NCI-H2196 (cell line): ENCODE data around the gene IGSF22.

Experiments used
- DNase-seq: peaks from one replicate; lab custom pipeline; 2025; ENCODE audit not compliant: unreplicated experiment; lab: John Stamatoyannopoulos, UW

Gene IGSF22

GRCh38 chr11:18745251-18745650 lies 19.3 kb upstream of the IGSF22 start:
- no peak for DNase-seq

DNA sequence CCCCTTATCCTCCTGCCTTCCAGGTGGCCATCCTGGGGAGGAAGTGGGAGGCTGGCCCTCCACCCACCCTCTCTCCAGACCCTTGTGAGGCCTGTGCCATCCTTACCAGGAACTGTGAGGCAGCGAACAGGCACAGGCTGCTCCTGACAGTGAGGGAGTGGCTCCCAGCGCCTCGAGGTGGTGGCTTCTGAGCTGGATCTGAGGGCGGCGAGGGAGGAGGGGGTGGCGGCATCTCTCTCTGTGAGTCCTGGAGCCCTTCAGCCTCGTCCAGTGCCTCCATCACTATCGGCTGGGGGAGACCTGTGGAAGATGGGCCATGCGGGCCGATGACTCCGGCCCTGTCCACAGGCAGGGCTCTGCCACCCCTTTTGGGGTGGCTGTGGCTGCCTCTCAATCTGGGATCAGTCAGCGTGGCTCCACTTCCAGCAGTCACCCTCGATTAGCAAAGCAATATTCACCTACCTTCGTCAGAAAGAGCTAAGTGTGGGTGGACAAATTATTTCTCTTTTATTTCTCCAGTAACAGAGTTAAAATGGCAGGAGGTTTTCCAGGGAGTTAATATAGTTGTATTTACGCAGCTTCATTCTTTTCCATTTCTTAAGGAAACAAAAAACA lies 18.0 kb upstream of the IGSF22 start:
- no peak for DNase-seq

GRCh38 chr11:18743365-18743764 lies 17.4 kb upstream of the IGSF22 start:
- no peak for DNase-seq

- DNase-seq = no peak
Measured at GRCh38 chr11:18741783-18742182, 15.8 kb upstream of the IGSF22 start.

DNA sequence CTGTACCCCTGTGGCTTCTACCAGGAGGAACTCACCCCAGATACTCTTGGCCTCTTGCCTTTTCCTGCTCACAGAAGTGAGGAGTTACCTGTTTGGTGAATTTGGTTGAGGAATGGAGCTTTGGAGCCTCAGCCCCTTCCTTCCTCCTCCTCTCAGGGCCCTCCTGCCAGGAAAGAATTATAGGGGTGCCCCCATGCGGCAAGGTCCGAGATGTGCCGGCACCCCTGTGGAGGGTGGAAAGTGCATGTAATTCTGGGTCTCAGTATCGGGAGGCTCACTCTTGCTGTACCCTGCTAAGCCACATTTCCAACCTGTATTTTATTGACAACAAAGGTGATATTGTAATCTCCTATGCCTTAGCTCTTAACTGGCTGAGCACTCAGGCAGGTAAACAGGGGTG lies 13.7 kb upstream of the IGSF22 start:
- no peak for DNase-seq

DNA sequence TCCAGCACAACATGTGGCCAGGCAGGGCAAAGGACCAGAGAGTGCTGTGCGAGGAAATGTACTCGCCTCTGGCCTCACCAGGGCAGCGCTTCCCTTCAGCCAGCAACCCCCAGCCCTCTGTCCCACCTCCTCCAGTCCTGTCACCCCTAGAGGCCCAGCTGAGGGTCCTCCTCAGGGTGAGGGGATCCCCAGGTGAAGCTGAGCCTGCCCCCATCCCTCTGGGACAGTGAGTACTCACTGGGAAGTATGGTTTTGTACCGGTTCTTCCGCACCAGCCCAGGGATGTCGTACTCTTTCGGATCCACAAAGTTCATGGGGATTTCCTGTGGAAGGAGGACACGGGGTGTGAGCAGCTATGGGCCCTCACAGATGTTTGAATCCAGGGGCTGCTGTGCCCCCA lies 11.7 kb upstream of the IGSF22 start:
- no peak for DNase-seq

DNA sequence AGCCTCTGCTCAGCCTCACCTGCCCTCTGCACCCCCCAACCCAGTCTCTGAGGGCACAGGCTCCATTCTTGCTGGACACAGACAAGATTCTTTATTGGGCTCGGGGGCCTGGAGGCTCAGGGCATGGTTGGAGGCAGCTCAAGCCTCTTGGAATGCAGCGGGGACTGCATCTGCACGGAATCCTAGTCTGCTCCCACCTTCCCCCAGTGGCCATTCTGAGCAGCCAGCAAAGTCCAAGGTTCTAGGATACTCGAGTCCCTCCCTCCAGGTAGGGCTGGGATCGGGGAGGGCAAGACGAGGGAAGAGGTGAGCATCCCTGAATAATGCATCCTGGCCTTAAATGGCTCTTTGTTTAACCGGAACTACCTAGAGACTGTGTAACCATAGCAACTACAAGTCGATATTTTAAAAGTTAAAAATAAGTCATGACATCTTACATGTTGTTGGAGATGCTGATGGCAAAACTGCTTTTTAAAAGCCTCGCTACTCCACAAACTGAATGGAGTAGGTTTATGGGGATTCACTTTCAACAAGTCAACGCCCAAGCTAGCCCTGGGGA lies 10.7 kb upstream of the IGSF22 start:
- no peak for DNase-seq

- no peak for DNase-seq
Measured at GRCh38 chr11:18733202-18733601, 7.2 kb upstream of the IGSF22 start.

- DNase-seq = peak; percentile 51
Measured at GRCh38 chr11:18731949-18732821, 6.2 kb upstream of the IGSF22 start.

DNA sequence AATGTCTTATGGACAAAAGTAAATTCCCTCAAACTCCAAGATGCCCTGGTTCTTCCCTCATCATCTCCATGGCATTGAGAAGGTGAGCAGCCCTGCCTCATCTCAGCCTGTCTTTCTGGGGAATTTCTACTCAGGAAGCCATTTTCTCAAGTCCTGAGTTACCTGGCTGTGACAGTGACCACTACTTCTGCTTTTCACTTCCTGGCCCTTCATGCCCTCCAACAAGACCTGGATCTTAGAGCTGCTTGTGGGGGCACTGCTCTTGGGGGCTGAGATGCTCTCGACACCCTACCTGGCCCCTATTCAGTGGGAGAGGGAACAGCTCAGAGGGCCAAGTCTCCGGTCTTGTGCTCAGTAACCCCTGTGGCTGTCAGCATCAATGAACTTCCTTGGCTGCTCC lies 5.5 kb upstream of the IGSF22 start:
- DNase-seq = no peak

DNA sequence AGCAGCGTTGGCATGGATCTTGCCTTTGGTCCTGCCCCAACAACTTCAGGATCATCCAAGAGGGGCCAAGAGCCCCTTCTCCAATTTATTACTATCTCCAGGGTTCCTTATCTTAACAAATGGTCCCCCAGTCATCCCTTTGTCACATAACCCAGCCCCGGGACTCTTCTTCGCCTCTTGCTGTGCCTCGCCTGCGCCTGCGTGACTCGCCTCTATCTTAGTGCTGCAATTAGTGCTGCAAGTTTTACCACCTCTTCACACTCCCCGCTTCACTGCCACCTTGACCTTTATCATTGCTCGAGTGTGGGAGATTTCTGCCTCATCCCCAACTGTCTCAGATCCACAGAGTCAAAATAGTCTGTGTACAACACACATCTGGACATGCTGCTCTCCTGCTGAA lies 4.0 kb upstream of the IGSF22 start:
- no peak for DNase-seq

DNA sequence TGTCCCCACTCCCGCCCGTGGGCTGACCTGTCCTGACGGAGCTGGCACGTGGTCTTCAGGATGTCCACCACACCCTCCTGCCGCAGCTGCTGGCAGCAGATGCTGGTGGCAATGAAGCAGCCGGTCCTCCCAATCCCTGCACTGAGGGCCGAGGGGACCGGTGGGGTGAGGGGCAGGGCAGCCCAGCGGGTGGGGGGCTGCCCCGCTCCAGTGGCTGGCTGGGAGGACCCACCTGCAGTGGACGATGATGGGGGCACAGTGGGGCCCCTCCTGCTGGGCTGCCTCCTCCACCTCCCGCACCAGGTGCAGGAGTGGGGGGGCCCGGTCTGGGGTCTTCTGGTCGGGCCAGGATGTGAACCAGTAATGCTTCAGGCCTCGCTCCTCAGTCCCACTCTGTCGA lies 3.4 kb upstream of the IGSF22 start:
- DNase-seq = no peak

- DNase-seq = no peak
Measured at GRCh38 chr11:18728658-18729057, 2.7 kb upstream of the IGSF22 start.

DNA sequence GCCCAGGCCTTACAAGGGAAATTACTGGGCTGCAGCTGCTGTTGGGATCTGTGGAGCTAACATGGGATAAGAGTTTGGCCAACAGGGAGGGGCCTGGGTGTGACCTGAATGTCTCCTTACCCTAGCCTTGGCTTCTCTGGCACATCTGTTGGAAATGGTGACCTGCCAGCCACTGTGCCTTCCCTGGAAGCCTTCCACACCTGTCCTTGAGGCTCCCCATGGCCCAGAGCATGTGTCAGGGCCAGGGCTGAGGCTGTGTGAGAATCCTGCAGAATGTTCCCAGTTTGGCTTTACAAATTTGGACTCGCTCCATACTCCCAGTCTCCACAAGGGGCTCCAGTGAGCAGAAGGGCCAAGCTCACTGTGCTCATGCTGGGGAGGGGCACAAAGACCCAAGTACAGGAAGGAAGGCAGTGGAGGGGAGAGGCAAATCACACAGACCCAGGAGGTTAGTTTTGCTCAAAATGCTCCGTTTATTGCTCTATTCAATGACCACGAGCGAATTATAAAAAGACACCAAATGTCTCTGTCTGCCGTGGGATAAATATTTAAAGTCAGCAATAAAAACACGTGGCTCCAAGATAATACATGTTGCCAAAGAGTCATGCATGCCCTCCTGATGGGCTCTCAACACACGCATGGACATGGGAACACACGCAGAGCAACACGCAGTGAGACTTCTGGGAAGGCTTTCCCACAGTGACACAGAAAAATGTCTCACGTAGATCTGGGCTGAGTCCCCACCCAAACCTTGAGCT lies 1.7 kb upstream of the IGSF22 start:
- peak; percentile 54 for DNase-seq

- no peak for DNase-seq
Measured at GRCh38 chr11:18723991-18724390, 2.0 kb downstream of the IGSF22 start.

- DNase-seq = no peak
Measured at GRCh38 chr11:18722293-18722637, 3.7 kb downstream of the IGSF22 start.

DNA sequence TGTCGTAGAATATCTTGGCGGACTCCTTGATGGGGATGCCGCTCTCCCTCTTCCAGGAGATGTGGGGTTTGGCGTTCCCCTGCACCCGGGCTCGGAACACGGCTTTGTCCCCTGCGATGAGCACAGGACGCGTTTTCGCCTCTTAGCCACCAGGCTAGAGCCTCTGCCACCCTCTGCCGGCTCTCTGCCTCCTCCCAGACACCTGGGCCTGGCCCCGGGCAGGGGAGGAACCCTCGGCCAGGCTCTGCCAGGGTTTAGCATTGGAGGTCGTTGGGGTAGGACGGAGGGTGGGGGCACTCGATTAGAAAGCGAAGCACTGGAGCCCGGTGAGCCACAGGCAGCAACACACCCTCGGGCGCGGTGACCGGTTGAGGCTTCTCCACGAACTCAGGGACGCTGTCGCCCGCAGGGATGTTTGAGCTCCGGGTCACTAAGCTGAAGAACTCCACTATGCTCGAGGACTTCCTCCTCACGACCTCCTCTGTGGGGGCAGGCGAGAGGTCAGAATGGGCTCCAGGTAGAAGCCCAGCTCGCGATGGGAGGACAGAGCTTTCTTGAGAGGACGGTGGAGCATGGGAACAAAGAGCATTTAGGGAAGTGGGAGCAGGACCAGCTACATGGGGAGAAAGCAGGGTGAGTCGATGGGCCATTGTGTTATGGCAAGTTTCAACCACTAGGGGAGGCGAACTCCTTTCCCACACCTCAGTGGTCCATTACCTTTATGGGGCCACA lies 4.3 kb downstream of the IGSF22 start:
- DNase-seq = peak; percentile 30

- DNase-seq = peak; percentile 56
Measured at GRCh38 chr11:18720808-18721560, 5.0 kb downstream of the IGSF22 start.

DNA sequence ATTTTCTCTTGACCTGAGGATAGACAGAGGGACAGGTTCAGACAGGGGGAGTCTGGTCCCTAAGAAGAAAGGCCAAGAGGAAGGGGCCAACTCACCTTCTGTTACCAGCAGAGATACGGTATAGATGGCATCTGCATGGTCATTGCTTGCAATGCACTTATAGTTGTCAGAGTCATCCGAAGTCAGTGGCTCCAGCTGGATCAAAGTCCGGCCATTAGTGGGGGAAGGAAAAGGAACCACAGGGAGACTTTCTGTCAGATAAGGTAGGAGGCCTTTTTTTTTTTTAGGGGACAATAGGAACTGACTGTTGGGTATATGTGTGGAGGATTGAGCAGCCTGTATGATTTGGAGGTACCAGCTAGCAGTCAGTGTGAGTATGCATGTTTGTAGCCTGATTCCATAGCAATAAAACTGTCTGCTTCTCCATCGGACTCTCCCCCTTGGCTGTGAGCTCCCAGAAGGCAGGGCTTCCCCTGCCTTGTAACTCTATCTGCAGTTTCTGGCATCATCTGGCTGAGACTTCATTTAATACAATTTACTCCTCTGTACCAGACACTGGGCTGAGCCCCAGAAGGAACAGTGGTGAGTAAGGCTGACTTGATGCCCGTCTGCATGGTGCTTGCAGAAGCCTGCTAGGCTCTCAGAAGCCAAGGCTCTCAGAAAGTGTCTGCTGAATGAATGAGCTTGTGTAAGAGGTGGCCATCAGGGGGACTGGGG lies 5.7 kb downstream of the IGSF22 start:
- no peak for DNase-seq

DNA sequence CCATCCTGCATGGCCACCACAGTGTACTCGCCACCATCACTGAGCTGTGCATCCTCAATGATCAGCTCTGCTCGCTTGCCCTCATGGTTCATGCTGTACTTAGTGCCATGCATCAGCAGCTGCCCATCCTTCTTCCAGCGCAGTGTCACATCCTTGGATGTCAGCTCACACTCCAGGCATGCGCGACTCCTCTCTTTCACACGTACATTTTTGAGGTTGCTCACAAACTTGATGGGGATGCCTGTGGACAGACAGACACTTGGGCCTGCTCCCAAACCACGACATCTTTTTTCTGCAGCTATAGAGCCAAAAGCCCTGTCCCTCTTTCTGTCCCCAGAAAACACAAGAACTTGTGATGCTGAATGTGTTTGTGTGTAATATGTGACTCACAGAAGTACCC lies 10.5 kb downstream of the IGSF22 start:
- no peak for DNase-seq
